ENCODE measurements around the gene HAUS8. TPM values are rescaled to one million over a fixed set of nuclear protein-coding genes. Genes with fewer than 3 reads are reported as not detected.
A peak's percentile ranks its signal among the peaks of the same experiment; 100 is the strongest.
"Not testable (repeated sequence)": the region's sequence is repeated elsewhere in the genome, so short reads cannot be mapped to it uniquely, and the experiment has no call there.

HAUS8 gene
- total and polyA plus RNA-seq, 12 donors, result 3.9 to 17.9 (median 9.0) TPM

- no peaks in the 10 kb centered on the region for H3K9me3 ChIP-seq (replicated peaks in 1 of 3)
- TF ChIP-seq POLR2A (IDR thresholded peaks at IDR 0.05) (no peak), CTCF (IDR thresholded peaks at IDR 0.05) (no peak)
- 76 to 85% (median 80%) methylated on average over 23 of the region's 23 CpGs for WGBS, 4 donors
- no peaks in the 10 kb centered on the region for H3K27me3 ChIP-seq
- H3K4me3 ChIP-seq, result no peak overlapping the region
- H3K36me3 ChIP-seq (replicated peaks in 1 of 2), result no peaks in the 10 kb centered on the region
- peaks cover 17 to 44% of the 10 kb centered on the region in 2 donors for H3K4me1 ChIP-seq (replicated peaks in 1 of 2)
- peak overlapping the region in 4 of 5 donors; percentile 33 to 69 (median 60) for H3K27ac ChIP-seq
- peak in 3 of 7 donors; percentile 47 to 77 (median 54) for DNase-seq
- intact Hi-C loops (cut with DNase I), result no loop called here
Measured at GRCh38 chr19:17095141-17095919, 20.1 kb upstream of the HAUS8 start.

GRCh38 chr19:17094694-17095093 lies 19.4 kb upstream of the HAUS8 start:
- H3K27me3 ChIP-seq; intact Hi-C loops (cut with DNase I); H3K4me3 ChIP-seq; H3K36me3 ChIP-seq (replicated peaks in 1 of 2); DNase-seq; H3K9me3 ChIP-seq (replicated peaks in 1 of 3): not testable (repeated sequence)
- Histone ChIP-seq H3K27ac (peak overlapping the region in 4 of 5 donors; percentile 19 to 69 (median 58)), H3K4me1 (replicated peaks in 1 of 2) (peaks cover 17 to 50% of the 10 kb centered on the region in 2 donors)
- 92 to 100% (median 95%) methylated on average over 2 to 3 of the region's 3 CpGs for WGBS, 4 donors

- H3K36me3 ChIP-seq (replicated peaks in 1 of 2), result no peaks in the 10 kb centered on the region
- no peak for DNase-seq
- TF ChIP-seq POLR2A (IDR thresholded peaks at IDR 0.05) (no peak), CTCF (IDR thresholded peaks at IDR 0.05) (no peak)
- H3K27ac ChIP-seq, result no peak overlapping the region
- peaks cover 9 to 48% of the 10 kb centered on the region in 2 donors for H3K4me1 ChIP-seq (replicated peaks in 1 of 2)
- intact Hi-C loops (cut with DNase I), result no loop called here
- H3K9me3 ChIP-seq (replicated peaks in 1 of 3), result no peaks in the 10 kb centered on the region
- H3K4me3 ChIP-seq, result no peak overlapping the region
- 76 to 93% (median 85%) methylated on average over 2 of the region's 2 CpGs for WGBS, 4 donors
- no peaks in the 10 kb centered on the region for H3K27me3 ChIP-seq
Measured at GRCh38 chr19:17092696-17093095, 17.4 kb upstream of the HAUS8 start.

GRCh38 chr19:17091758-17092333 lies 16.6 kb upstream of the HAUS8 start:
- 56 to 78% (median 68%) methylated on average over 7 to 15 of the region's 15 CpGs for WGBS, 4 donors
- H3K9me3 ChIP-seq (replicated peaks in 1 of 3), result no peaks in the 10 kb centered on the region
- H3K4me3 ChIP-seq, result peak overlapping the region in 1 of 4 donors; percentile 6
- peaks cover under 1 to 40% of the 10 kb centered on the region in 2 donors for H3K4me1 ChIP-seq (replicated peaks in 1 of 2)
- no peaks in the 10 kb centered on the region for H3K27me3 ChIP-seq
- intact Hi-C loops (cut with DNase I), result no loop called here
- DNase-seq, result peak in 5 of 7 donors; percentile 54 to 65 (median 59)
- H3K27ac ChIP-seq, result peak overlapping the region in 4 of 5 donors; percentile 18 to 83 (median 69)
- TF ChIP-seq CTCF (IDR thresholded peaks at IDR 0.05) (no peak), POLR2A (IDR thresholded peaks at IDR 0.05) (no peak)
- H3K36me3 ChIP-seq (replicated peaks in 1 of 2), result no peaks in the 10 kb centered on the region
